OCI-LY7 (cell line): ENCODE measurements around the gene HIVEP3. TPM values are rescaled to one million over a fixed set of nuclear protein-coding genes. Genes with fewer than 3 reads are reported as not detected.

Source experiments
- BruUV-seq: library from RNA; stranded (reverse); fragments of 400-500 nt; replicated peaks from 2 replicates; lab custom pipeline; 2021; lab: Mats Ljungman, UMichigan
- CTCF ChIA-PET: fragments of 300-600 bp; sonication (Branson Sonifier 250); formaldehyde crosslinking; loops from one replicate; lab custom pipeline; 2022; ENCODE audit warnings: antibody characterized with exemption; ENCODE audit not compliant: unreplicated experiment; lab: Charles Lee
- POLR2A ChIA-PET: fragments of 300-600 bp; sonication (Branson Sonifier 250); formaldehyde crosslinking; loops from one replicate; lab custom pipeline; 2022; ENCODE audit warnings: antibody characterized with exemption; lab: Charles Lee
- DNase-seq: peaks from one replicate; pipeline ENCODE4 v3.0.0-alpha.2; 2015; ENCODE audit warnings: low spot score
- H2AFZ ChIP-seq: fragments of 200-600 bp; sonication (generic), shearing (Covaris generic); 2 replicates; pipeline ENCODE4 v1.6.1; 2014; ENCODE audit warnings: mild to moderate bottlenecking, antibody characterized with exemption, low read length, moderate library complexity
- H3K27ac ChIP-seq: fragments of 200-600 bp; sonication (generic); 2 replicates; pipeline ENCODE4 v1.5.1; 2014; ENCODE audit warnings: mixed run types, low read depth, mild to moderate bottlenecking, moderate library complexity, low read length, inconsistent platforms; ENCODE audit not compliant: poor library complexity, severe bottlenecking
- H3K36me3 ChIP-seq: fragments of 200-600 bp; sonication (generic); 2 replicates; pipeline ENCODE4 v1.6.1; 2014; ENCODE audit warnings: mild to moderate bottlenecking, antibody characterized with exemption, low read length, moderate library complexity, mixed read lengths; ENCODE audit not compliant: insufficient read depth
- H3K4me1 ChIP-seq: fragments of 200-600 bp; sonication (generic); 2 replicates; pipeline ENCODE4 v1.5.1; 2014; ENCODE audit warnings: mild to moderate bottlenecking, low read length; ENCODE audit not compliant: insufficient read depth, poor library complexity, severe bottlenecking
- H3K4me2 ChIP-seq: fragments of 200-600 bp; sonication (generic); 2 replicates; pipeline ENCODE4 v1.6.1; 2014; ENCODE audit warnings: mild to moderate bottlenecking, low read length
- H3K4me3 ChIP-seq: fragments of 200-600 bp; sonication (generic); 2 replicates; pipeline ENCODE4 v1.5.1; 2014; ENCODE audit warnings: mild to moderate bottlenecking, low read depth, low read length; ENCODE audit not compliant: poor library complexity, severe bottlenecking
- H3K79me2 ChIP-seq: fragments of 200-600 bp; sonication (generic); 2 replicates; pipeline ENCODE4 v1.6.1; 2016; ENCODE audit warnings: low read depth, mild to moderate bottlenecking, low read length, moderate library complexity, mixed read lengths; ENCODE audit not compliant: insufficient read depth
- H3K9me2 ChIP-seq: fragments of 200-600 bp; sonication (generic); 2 replicates; pipeline ENCODE4 v1.6.1; 2016; ENCODE audit warnings: mild to moderate bottlenecking, low read length, mixed read lengths; ENCODE audit not compliant: insufficient read depth
- H3K9me3 ChIP-seq: fragments of 200-600 bp; sonication (generic); 2 replicates; pipeline ENCODE4 v1.6.1; 2014; ENCODE audit warnings: mild to moderate bottlenecking, mixed run types, low read length, mixed read lengths
- H4K20me1 ChIP-seq: fragments of 200-600 bp; sonication (generic); 2 replicates; pipeline ENCODE4 v1.6.1; 2014; ENCODE audit warnings: mild to moderate bottlenecking, antibody characterized with exemption, low read length, moderate library complexity, mixed read lengths; ENCODE audit not compliant: insufficient read depth
- CTCF ChIP-seq: fragments of 200-600 bp; sonication (generic); conservative IDR thresholded peaks from 2 replicates; pipeline ENCODE4 v1.5.1; 2014; ENCODE audit warnings: mild to moderate bottlenecking, antibody characterized with exemption, low read length, moderate library complexity, mixed read lengths
- EZH2phosphoT487 ChIP-seq: fragments of 200-600 bp; sonication (generic); IDR thresholded peaks from 2 replicates; pipeline ENCODE4 v1.6.1; 2018; ENCODE audit warnings: low read depth, borderline replicate concordance, mild to moderate bottlenecking, mixed run types, antibody characterized with exemption, low read length, moderate library complexity, mixed read lengths
- intact Hi-C: fragments of 100-400 bp; cut with micrococcal nuclease; formaldehyde crosslinking; loops from one replicate; pipeline ENCODE4 v1.10.0; 2022; ENCODE audit not compliant: unreplicated experiment
- total RNA-seq, 2 experiments: library from RNA; depleted of rRNA in 1 of 2; stranded (reverse); fragments of >200 nt in 1 of 2; shearing (Covaris generic) in 1 of 2; gene quantifications; 2 replicates each; pipeline ENCODE4 v1.2.3, GENCODE V29; 2014 to 2022

The HIVEP3 gene
- total RNA-seq, 2 experiments from 2014 or later = 0.53 to 0.60 TPM

- H3K4me1 ChIP-seq = peaks cover 16% of the 10 kb centered on the region
- intact Hi-C loops = no loop called here
Observed at GRCh38 chr1:41682845-41683625, 235.7 kb downstream of the HIVEP3 start.

GRCh38 chr1:41682149-41682548, 236.6 kb downstream of the HIVEP3 start:
- intact Hi-C loops = no loop called here
- no peak overlapping the region for H2AFZ ChIP-seq
- H3K4me2 ChIP-seq = no peak overlapping the region
- H3K79me2 ChIP-seq = no peaks in the 10 kb centered on the region
- H3K9me3 ChIP-seq = no peaks in the 10 kb centered on the region
- no peak for DNase-seq
- no peak overlapping the region for H3K27ac ChIP-seq
- no peaks in the 10 kb centered on the region for H3K36me3 ChIP-seq
- no peaks in the 10 kb centered on the region for H3K9me2 ChIP-seq
- TF ChIP-seq EZH2phosphoT487 = no peak
- no peak for TF ChIP-seq CTCF
- H3K4me1 ChIP-seq = peaks cover 16% of the 10 kb centered on the region
- H4K20me1 ChIP-seq = no peaks in the 10 kb centered on the region
- no TSS peak for BruUV-seq
- H3K4me3 ChIP-seq = no peak overlapping the region
- CTCF ChIA-PET = interaction anchor here (1.0 kb wide), 1 partner anchor 9 kb away, joined by 3 read pairs; no protein-coding TSS in a partner anchor
- POLR2A ChIA-PET = interaction anchor here (0.6 kb wide), 1 partner anchor 63 kb away, joined by 5 read pairs; no protein-coding TSS in a partner anchor

More at GRCh38 chr1:41682845-41683625, 235.7 kb downstream of the HIVEP3 start:
- H3K36me3 ChIP-seq = no peaks in the 10 kb centered on the region
- no peaks in the 10 kb centered on the region for H3K9me2 ChIP-seq
- no peaks in the 10 kb centered on the region for H3K79me2 ChIP-seq
- no peak overlapping the region for H3K4me2 ChIP-seq
- ChIA-PET CTCF (interaction anchor here (1.0 kb wide), 1 partner anchor 9 kb away, joined by 3 read pairs; no protein-coding TSS in a partner anchor), POLR2A (interaction anchor here (1.0 to 1.6 kb wide), 3 partner anchors 31 to 68 kb away, joined by 3 to 5 read pairs (median 4); no protein-coding TSS in a partner anchor)
- TF ChIP-seq EZH2phosphoT487 (no peak), CTCF (no peak)
- H2AFZ ChIP-seq = no peak overlapping the region
- DNase-seq = no peak
- H3K4me3 ChIP-seq = no peak overlapping the region
- no peaks in the 10 kb centered on the region for H4K20me1 ChIP-seq
- no peaks in the 10 kb centered on the region for H3K9me3 ChIP-seq
- no TSS peak for BruUV-seq
- no peak overlapping the region for H3K27ac ChIP-seq
